Measurements from ENCODE around the gene CEP112. TPM values are rescaled to one million over a fixed set of nuclear protein-coding genes. Genes with fewer than 3 reads are reported as not detected.
A peak's percentile ranks its signal among the peaks of the same experiment; 100 is the strongest.

CEP112 gene
- total and polyA plus RNA-seq, 2 of the 13 experiments (the other 11 are each of a cell fraction or from before 2014, with no cell fraction given) = 1.2 to 3.4 TPM

GRCh38 chr17:65902155-65902554 lies 289.8 kb downstream of the CEP112 start:
- H3K27me3 ChIP-seq (ENCODE audit: control insufficient read depth in 1 of 2, insufficient read depth in 2 of 2, low read length in 2 of 2) = no peaks in the 10 kb centered on the region
- FAIRE-seq (no peak), DNase-seq (ENCODE audit: low spot score) (no peak), ATAC-seq (no peak)
- no peak overlapping the region for H2AFZ ChIP-seq (ENCODE audit: low read length)
- H3K4me1 ChIP-seq (ENCODE audit: insufficient read depth, low read length) = no peaks in the 10 kb centered on the region
- TF ChIP-seq RFX1 (IDR thresholded peaks at IDR 0.05) (peak; percentile 34; the same call in 1 of the 2 replicates), FOXK2 (IDR thresholded peaks at IDR 0.05) (no peak)
- H3K9me3 ChIP-seq (ENCODE audit: low read length) = no peaks in the 10 kb centered on the region
- BruUV-seq (replicated peaks) = no TSS peak
- H3K36me3 ChIP-seq (replicated peaks in 1 of 2; ENCODE audit: control insufficient read depth in 1 of 2, insufficient read depth in 2 of 2, low read length in 2 of 2) = no peaks in the 10 kb centered on the region
- in situ Hi-C loops (cut with HindIII; ENCODE audit: extremely low pct_ligation_motif_present, low pct_unique_long_range_greater_than_20kb) = no loop called here
- intact Hi-C loops (cut with micrococcal nuclease; ENCODE audit: unreplicated experiment) = no loop called here
- CTCF ChIA-PET (ENCODE audit: low intra/inter-chr PET ratio, low total read pairs) = no interaction called here
- POLR2A ChIA-PET = no interaction called here
- WGBS (ENCODE audit: low lambda C conversion rate) = 79% methylated on average over 10 of the region's 10 CpGs
- no peak overlapping the region for H3K27ac ChIP-seq (ENCODE audit: extremely low read length, insufficient read depth, low read length)
- H3K9ac ChIP-seq (ENCODE audit: insufficient read depth, low read depth, low read length) = no peak overlapping the region
- H3K4me2 ChIP-seq (ENCODE audit: low read depth, low read length) = no peak overlapping the region
- H3K79me2 ChIP-seq (ENCODE audit: insufficient read depth, low read length) = no peaks in the 10 kb centered on the region
- no peak overlapping the region for H3K4me3 ChIP-seq (replicated peaks in 1 of 3; ENCODE audit: insufficient read depth in 1 of 3, low read depth in 2 of 3, low read length in 3 of 3)
- no peaks in the 10 kb centered on the region for H4K20me1 ChIP-seq (ENCODE audit: insufficient read depth, low read length)

- BruUV-seq (replicated peaks) = no TSS peak
- Histone ChIP-seq H4K20me1 (ENCODE audit: insufficient read depth, low read length) (no peaks in the 10 kb centered on the region), H3K4me2 (ENCODE audit: low read depth, low read length) (no peak overlapping the region), H3K4me1 (ENCODE audit: insufficient read depth, low read length) (no peaks in the 10 kb centered on the region), H3K4me3 (replicated peaks in 1 of 3; ENCODE audit: insufficient read depth in 1 of 3, low read depth in 2 of 3, low read length in 3 of 3) (no peak overlapping the region), H3K27me3 (ENCODE audit: control insufficient read depth in 1 of 2, insufficient read depth in 2 of 2, low read length in 2 of 2) (no peaks in the 10 kb centered on the region), H3K9me3 (ENCODE audit: low read length) (no peaks in the 10 kb centered on the region), H3K27ac (ENCODE audit: extremely low read length, insufficient read depth, low read length) (no peak overlapping the region), H3K79me2 (ENCODE audit: insufficient read depth, low read length) (no peaks in the 10 kb centered on the region), H2AFZ (ENCODE audit: low read length) (no peak overlapping the region), H3K36me3 (replicated peaks in 1 of 2; ENCODE audit: control insufficient read depth in 1 of 2, insufficient read depth in 2 of 2, low read length in 2 of 2) (no peaks in the 10 kb centered on the region), H3K9ac (ENCODE audit: insufficient read depth, low read depth, low read length) (no peak overlapping the region)
- intact Hi-C loops (cut with micrococcal nuclease; ENCODE audit: unreplicated experiment) (no loop called here), in situ Hi-C loops (cut with HindIII; ENCODE audit: extremely low pct_ligation_motif_present, low pct_unique_long_range_greater_than_20kb) (no loop called here)
- ChIA-PET CTCF (ENCODE audit: low intra/inter-chr PET ratio, low total read pairs) (no interaction called here), POLR2A (no interaction called here)
- no peak for ATAC-seq
- no peak for FAIRE-seq
- DNase-seq (ENCODE audit: low spot score) = no peak
- no peak for TF ChIP-seq ZFP90 (CRISPR knock-in tag; IDR thresholded peaks at IDR 0.05; ENCODE audit: borderline replicate concordance)
- peak; percentile 66 to 85 for TF ChIP-seq MAFK (conservative IDR thresholded peaks at IDR 0.05 in 1 of 2, IDR thresholded peaks at IDR 0.05 in 1 of 2; ENCODE audit: low read length in 2 of 2)
- no peak for TF ChIP-seq ZNF709 (CRISPR knock-in tag; IDR thresholded peaks at IDR 0.05)
- TF ChIP-seq YY1 (IDR thresholded peaks at IDR 0.05; ENCODE audit: insufficient read depth, insufficient replicate concordance, low read depth, low read length) = no peak
- no peak for TF ChIP-seq TP53 (CRISPR knock-in tag; conservative IDR thresholded peaks at IDR 0.05)
- TF ChIP-seq ZNF710 (CRISPR knock-in tag; IDR thresholded peaks at IDR 0.05; ENCODE audit: borderline replicate concordance) = no peak
- no peak for TF ChIP-seq EHMT2 (IDR thresholded peaks at IDR 0.05; ENCODE audit: borderline replicate concordance, low read depth, low read length)
- no peak for TF ChIP-seq ZSCAN31 (CRISPR knock-in tag; IDR thresholded peaks at IDR 0.05; ENCODE audit: low read depth)
- no peak for TF ChIP-seq PBX2 (CRISPR knock-in tag; IDR thresholded peaks at IDR 0.05)
- no peak for TF ChIP-seq ZNF468 (CRISPR knock-in tag; IDR thresholded peaks at IDR 0.05)
- TF ChIP-seq THAP9 (CRISPR knock-in tag; IDR thresholded peaks at IDR 0.05; ENCODE audit: borderline replicate concordance) = no peak
- no peak for TF ChIP-seq CENPX (CRISPR knock-in tag; IDR thresholded peaks at IDR 0.05)
These were observed 290.5 kb downstream of the CEP112 start for GRCh38 chr17:65901394-65901793.

Data from HepG2 (cell line).